HG03521 (cell line): ENCODE results near the gene JSRP1.

Experiments
- ATAC-seq: cut with Tn5 transposase; IDR thresholded peaks from one replicate; pipeline ENCODE4 v1.9.1; 2021; ENCODE audit warnings: mild to moderate bottlenecking, moderate library complexity; ENCODE audit not compliant: unreplicated experiment

The JSRP1 gene

GRCh38 chr19:2246801-2247361, 9.3 kb downstream of the JSRP1 start:
- no peak for ATAC-seq

- ATAC-seq: no peak
Measured at GRCh38 chr19:2246014-2246620, 10.1 kb downstream of the JSRP1 start.

- ATAC-seq: no peak
Measured at GRCh38 chr19:2245273-2245672, 10.9 kb downstream of the JSRP1 start.

- ATAC-seq: no peak
Measured at GRCh38 chr19:2244486-2244885, 11.7 kb downstream of the JSRP1 start.

GRCh38 chr19:2244125-2244411, 12.1 kb downstream of the JSRP1 start:
- ATAC-seq: no peak

GRCh38 chr19:2243274-2244124, 12.7 kb downstream of the JSRP1 start:
- no peak for ATAC-seq

- ATAC-seq: no peak
Measured at GRCh38 chr19:2242816-2243215, 13.4 kb downstream of the JSRP1 start.

GRCh38 chr19:2242092-2242537, 14.1 kb downstream of the JSRP1 start:
- ATAC-seq: no peak

GRCh38 chr19:2240881-2241760, 15.1 kb downstream of the JSRP1 start:
- ATAC-seq: no peak

- no peak for ATAC-seq
Measured at GRCh38 chr19:2239771-2240770, 16.1 kb downstream of the JSRP1 start.

GRCh38 chr19:2239173-2239572, 17.0 kb downstream of the JSRP1 start:
- ATAC-seq: no peak

GRCh38 chr19:2237869-2238153, 18.4 kb downstream of the JSRP1 start:
- no peak for ATAC-seq

- no peak for ATAC-seq
Measured at GRCh38 chr19:2237051-2237868, 19.0 kb downstream of the JSRP1 start.

GRCh38 chr19:2236314-2237050, 19.7 kb downstream of the JSRP1 start, which contains the start of the genes PLEKHJ1 and SF3A2:
Gene PLEKHJ1 (minus strand): TSS chr19:2236329. CDS start chr19:2236248, 81 bp downstream.
Gene SF3A2 (plus strand): TSS chr19:2236824. CDS start chr19:2243419, 6,595 bp downstream.
- peak; percentile 74 for ATAC-seq

- no peak for ATAC-seq
Measured at GRCh38 chr19:2236064-2236313, 20.2 kb downstream of the JSRP1 start.

GRCh38 chr19:2235381-2236063, 20.7 kb downstream of the JSRP1 start:
- ATAC-seq: peak; percentile 7

GRCh38 chr19:2234996-2235380, 21.2 kb downstream of the JSRP1 start:
- no peak for ATAC-seq

GRCh38 chr19:2233601-2234280, 22.5 kb downstream of the JSRP1 start:
- ATAC-seq: no peak
